Occipital lobe (tissue), 2 donors: Measurements from ENCODE around the gene GSG1L2. TPM values are rescaled to one million over a fixed set of nuclear protein-coding genes. Genes with fewer than 3 reads are reported as not detected.

Source experiments
- DNase-seq: peaks from one replicate; lab custom pipeline; 2025; lab: John Stamatoyannopoulos, UW
- total RNA-seq: library from RNA; depleted of rRNA; stranded (reverse); fragments of >200 nt; gene quantifications from one replicate; pipeline ENCODE4 v1.2.3, GENCODE V29; 2014

Gene GSG1L2
- total RNA-seq, 1 donor from 2014 or later, result not detected

DNA sequence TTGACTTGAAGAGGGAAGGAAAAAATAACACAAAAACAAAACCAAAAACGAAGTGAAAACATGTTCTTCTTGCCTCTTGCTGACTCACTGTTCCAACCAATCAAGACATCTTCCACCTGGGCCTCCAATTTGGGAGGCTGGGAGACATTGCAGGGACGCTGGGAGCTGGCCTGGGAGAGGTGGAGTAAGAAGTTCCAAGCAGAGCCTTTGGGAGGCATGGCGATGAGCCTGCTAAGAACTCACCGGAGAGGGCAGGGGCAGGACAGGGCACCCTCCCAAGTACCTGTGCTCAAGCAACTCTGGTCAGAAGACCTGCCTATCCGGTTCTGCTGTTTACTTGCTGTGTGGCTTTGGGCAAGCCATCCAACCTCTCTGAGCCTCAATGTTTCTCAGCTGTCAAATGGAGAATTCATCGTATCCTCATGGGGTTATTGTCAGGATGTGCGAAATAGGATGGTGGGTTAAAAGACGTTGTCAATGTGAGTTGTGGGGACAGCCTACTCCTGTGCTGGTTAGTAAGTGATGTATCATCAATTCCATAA lies 3.0 kb upstream of the GSG1L2 start:
- DNase-seq, result no peak

DNA sequence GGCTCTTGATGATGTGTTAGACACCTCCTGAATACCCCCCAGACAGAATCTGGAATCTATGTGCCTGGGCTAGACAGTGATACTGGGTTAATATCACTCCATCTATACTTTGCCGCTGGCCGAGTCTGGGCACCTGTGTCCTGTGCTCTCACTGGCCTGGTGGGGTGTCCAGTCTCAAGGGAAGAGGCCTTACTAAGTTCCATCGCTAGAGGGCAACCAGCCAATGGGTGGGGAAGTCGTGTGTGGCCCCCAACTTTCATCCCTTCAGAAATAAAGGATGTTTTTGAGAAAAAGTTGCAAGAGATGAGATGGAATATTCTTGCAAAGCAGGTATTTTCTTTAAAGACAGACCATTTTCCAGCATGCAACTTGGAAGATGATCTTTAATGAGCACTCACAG lies 2.2 kb upstream of the GSG1L2 start:
- DNase-seq, result no peak

DNA sequence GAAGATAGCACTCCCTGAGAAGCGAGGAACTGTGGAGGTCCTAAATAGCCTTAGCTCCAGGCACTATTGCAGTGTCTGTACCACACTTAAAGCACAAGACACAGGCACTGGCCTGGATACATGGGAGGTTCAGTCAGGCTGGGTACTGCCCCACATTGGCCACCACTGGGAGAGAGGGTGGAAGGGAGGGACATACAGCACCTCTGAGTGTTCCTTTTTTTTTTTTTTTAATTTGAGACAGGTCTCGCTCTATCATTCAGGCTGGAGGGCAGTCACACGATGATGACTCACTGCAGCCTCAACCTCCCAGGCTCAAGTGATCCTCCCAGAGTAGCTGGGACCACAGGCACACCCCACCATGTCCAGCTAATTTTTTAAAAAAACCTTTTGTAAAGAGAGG lies 1.4 kb downstream of the GSG1L2 start:
- no peak for DNase-seq

DNA sequence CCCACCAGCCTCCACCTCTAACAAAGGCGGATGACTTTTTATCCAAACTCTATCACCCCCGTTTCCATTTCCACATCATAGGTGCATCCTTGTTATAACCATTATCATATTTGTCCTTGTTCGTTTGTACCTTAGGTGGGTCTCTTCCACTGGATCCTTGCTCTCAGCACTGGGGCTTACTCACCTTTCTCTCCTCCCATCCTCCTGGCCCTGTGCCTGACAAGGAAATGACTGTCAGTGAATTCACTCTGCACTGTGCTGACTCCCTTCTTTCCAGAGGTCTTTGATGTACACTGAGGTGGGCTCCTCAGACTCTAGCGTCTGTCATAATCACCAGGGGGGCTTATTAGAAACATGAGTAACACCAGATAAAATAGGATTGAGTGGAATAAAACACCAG lies 3.1 kb downstream of the GSG1L2 start:
- DNase-seq, result no peak

DNA sequence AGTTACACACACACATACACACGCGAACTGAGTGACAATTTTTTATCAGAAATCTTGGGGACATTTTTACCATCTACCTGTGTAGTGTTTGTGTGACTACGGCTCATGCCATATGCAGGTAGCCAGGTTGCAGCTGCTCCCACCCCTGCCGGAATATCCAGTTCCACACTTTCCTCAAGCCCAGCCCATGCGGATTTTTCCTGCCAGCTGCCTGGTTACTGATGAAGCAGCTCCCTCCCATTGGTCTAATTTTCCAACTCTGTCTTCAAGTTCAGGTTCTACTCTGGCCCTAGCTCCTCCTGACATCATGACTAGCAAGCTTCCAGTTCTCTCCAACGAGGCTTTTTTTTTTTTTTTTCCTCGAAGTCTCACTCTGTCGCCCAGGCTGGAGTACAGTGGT lies 4.8 kb downstream of the GSG1L2 start:
- peak; percentile 32 for DNase-seq

DNA sequence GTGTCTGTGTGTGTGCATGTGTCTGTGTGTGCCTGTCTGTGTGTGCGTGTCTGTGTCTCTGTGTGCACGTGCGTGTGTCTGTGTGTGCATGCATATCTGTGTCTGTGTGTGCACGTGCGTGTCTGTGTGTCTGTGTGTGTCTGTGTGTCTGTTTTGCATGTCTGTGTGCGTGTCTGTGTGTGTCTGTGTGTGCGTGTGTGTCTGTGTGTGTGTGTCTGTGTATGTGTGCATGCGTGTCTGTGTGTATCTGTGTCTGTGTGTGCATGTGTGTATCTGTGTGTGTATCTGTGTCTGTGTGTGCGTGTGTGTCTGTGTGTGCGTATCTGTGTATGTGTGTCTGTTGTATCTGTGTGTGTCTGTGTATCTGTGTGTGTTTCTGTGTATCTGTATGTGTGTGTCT lies 5.4 kb downstream of the GSG1L2 start:
- no peak for DNase-seq

DNA sequence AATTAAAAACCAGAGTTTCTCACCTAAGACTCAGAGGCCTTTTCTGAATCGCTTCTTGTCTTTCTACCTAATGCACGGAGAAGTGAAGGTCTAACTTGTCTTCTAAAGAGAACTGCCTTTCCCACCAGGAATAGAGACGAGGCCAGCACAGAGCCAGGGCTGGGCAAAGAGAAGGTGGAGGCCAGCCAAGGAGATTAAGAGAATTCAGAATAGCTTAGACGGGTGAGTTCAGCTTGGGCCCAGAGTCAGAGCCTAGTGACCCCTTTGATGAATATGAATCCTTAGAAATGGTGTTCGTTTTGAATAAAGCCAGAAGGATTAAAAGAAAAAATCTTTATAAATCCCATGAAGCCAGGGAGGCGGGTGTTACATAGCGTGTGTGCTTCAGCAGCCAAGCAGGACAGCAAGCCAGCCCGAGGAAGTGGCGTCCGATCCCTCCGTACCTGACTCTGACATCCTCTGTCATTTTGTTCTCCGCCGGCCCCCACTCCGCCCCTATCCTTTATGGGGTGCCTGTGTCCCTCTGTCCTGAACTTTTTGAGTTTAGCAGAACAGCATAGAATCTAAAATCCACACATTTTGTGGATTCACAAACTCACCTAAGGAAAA lies 7.4 kb downstream of the GSG1L2 start:
- DNase-seq, result no peak

DNA sequence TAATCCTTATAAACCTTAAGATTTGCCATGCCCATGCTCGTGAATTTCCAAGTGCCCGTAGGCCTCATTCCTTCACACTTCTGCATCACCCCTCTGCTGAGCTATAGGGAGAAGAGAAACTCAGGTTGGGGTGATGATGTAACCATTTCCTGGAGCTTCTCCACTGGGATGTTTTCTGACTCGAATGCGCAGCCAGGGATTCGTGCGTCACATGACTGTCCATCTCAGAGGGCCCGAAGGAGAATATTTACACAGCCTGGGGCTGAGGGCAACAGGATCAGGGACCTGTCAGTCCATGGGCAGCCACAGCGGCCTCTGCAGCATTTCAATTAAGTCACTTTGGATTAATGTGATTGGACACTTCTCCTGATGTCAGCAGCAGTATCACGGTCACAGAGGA lies 8.7 kb downstream of the GSG1L2 start:
- DNase-seq, result no peak

DNA sequence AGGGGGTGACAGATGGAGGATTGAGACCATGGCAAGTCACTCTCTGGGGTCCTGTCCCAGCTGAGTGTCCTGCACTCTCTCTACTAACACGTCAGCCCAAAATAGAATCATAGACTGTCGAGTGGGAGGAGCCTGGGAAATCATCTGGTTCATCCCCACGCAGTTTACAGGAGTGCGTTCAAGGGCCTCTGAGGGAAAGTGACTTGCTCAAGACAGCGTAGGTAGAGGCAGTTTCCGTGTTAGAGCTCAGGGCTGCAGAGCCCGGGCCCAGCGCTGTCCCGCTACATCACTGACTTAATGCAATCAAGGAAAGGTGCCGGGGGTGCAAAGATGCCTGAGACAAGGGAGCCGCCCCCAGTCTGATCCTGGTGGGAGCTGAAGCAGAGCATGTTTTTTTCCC lies 10.3 kb downstream of the GSG1L2 start:
- no peak for DNase-seq

DNA sequence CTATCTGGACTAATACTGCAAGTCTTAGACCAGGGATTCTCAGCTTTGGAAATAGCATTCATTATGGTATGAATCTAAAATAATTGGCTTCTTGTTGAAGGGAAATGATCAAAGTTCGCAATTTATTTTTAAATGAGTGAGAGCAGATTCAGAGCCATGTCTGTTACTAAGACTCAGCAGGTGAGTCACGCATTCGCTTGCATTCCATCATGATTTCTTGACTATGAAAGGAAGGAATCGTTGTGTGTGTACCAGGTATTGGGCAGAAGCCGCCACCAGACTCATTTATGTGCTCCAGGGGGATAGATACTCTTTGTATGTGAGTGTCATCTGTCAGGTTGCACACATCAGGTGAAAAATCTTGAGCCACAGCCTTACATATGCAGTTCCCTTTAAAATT lies 10.8 kb downstream of the GSG1L2 start:
- no peak for DNase-seq

DNA sequence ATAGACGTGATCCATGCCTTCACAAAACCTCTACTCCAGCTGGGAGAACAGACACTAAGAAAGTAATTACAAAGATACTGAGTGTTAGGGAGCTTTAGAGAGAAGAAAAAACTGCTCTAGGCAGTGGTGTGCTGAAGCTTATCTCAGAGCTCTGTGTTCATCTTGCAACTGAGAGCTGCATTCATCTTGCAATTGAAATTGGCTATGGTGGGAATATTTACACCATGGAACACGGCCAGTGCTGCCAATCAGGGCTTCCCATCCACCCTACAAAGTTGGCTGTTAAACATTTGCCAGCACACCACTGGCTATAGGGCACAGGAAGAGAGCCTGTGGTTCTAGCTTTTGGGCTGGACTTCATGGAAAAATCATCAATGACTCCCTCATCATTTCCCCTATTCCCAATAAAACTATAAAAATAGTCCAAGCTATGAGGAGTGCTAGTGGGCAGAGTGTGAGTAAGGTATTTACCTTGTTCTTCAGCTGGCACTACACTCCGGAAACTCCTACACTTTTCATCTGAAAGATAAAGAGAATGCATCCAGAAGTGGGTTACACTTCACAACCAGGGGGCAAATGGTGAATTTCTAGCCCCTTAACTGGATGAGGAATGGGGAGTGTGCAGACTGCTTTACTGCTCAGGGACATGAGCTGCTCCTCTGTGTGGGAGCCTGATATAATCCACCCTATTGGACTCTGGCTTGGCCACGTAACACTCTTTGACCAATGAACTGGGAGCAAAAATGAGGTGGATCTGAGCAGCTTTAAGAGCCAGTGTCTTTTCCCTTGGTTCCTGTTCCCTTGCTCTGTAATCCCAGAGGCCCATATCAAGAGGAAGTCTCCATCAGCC lies 11.6 kb downstream of the GSG1L2 start:
- DNase-seq, result no peak

DNA sequence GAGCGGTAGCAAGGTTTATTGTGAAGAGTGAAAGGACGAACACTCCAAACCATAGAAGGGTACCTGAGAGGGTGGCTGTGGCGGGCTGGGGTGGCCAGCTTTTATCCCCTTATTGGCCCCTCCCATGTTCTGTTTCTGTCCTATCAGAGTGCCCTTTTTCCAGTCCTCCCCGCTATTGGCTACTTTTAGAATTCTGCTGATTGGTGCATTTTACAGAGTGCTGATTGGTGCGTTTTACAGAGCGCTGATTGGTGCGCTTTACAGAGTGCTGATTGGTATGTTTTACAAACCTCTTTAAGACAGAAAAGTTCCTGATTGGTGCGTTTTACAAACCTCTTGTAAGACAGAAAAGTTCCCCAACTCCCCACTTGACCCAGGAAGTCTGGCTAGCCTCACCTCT lies 12.5 kb downstream of the GSG1L2 start:
- DNase-seq, result no peak

DNA sequence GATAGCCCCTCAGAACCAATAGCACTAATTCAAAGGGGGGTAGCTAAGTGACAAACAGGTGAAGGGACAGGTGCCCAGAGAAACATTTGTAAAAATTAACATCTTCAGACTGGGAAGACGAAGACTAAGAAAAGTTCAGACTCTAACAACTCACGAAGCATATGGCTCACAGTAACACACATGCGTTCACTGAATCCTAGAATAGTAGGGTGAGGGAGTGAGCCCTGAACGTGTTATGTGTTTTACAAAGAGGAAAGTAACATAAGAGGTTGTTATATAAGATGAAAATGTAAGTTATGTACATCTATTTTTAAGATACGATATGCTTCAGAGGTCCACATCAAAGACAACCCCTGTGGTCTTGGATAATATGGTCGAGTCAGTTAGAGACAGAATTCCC lies 15.2 kb downstream of the GSG1L2 start:
- no peak for DNase-seq

DNA sequence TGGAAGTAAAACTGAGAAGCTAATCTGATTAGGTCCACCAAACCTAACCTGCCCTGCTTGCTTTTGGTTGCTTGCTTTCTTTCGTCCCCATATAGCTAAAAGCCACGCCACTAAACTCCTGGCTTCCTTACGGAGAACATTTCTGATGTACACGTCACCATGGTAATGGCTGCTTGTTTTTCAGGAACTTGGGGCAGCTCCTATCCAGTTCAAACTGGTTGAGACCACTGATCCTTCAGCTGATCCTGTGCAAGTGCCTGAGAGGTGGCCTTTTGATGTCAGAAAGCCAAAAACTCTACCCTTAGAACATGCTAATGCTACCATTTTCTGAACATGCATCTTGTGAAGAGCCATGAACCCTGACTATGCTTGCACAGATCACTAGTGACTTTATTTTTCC lies 16.1 kb downstream of the GSG1L2 start:
- DNase-seq, result no peak

DNA sequence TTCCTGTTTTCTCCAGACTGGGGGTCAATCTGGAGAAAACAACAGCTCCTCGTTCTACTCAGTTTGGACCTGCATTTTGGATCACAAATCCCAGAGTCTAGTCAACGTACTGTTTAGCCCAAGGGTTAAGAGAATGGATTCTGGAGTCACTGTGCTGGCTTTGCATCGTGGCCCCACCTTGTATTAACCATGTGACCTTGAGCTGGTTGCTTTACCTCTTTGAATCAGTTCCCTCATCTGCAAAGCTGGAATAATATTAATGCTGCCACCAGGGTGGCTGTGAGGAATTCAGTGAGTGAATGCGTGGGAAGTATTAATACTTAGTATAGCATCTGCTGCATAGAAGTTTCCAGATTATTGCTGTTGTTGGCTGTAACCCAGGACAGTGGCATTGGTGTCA lies 19.2 kb downstream of the GSG1L2 start:
- DNase-seq, result no peak

DNA sequence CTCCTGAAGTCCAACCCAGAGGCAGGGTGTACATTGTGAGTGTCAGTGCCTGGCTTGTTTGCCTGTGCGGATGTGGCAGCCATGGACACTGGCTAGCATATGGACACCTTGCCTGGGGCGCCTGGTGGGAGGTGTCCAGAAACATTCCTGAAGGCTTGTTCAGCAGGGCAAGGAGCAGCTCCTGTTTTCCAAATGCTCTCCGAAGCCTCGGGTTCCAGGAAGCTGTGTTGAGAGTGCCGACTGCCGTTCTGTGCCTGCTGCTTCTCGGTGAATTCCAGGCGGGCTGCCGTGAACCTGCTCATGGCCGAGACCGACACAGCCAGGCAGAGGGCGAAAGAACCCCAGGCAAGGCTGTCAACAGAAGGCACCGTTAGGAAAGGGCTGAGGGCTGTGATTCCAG lies 19.6 kb downstream of the GSG1L2 start:
- DNase-seq, result no peak

DNA sequence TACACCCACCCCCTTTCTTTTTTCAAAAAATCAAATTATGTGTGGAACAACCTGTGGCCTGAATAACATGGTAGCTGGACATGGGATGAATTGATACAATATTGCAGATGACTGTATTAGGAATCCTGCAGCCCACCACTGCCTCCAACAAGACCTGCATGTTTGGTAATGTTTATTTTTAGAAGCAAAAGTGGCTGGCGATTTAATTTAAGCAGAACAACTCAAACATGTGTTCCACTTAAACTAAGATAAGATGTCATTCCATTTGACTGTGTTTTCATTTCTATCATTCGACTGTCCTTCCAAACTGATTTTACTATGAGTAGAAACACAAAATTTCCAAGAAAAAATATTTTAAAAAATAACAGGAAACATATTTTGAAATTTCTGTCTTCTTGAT lies 20.4 kb downstream of the GSG1L2 start:
- no peak for DNase-seq

DNA sequence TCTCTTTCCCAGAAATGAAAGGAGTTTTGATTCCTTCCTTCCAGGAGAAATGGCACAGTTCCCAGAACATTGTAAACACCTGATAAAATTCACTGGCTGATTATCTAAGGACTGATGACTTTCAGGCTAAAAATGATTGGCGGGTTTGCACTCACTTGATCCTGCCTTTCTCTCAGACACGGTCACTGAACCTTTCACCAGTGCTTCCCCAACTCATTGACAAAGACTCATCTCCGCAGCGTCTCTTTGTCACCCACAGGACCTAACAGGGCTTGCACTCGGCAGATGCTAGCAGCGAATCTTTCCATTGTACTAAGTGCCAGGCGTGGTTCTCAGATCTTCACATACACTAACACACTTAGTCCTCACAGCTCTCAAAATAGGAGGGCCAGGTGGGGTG lies 23.2 kb downstream of the GSG1L2 start:
- DNase-seq, result no peak

DNA sequence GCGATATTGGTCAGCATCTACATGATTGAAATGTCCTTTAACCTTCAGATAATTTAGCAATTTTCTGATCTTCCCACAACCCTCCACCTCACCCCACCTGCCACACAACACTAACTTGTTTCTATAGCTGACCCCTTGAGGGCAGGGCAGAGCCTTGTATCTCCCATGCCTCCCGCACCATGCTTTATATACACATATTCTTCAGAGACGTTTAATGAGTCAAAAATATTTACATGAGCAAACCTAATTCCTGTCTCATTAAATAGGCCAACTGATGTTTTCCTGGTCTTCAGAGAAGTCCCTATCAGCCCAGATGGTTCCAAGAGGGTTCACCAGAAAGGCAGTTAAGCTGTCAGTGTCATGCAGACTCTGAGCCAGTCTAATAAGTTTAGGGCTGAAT lies 23.9 kb downstream of the GSG1L2 start:
- no peak for DNase-seq

DNA sequence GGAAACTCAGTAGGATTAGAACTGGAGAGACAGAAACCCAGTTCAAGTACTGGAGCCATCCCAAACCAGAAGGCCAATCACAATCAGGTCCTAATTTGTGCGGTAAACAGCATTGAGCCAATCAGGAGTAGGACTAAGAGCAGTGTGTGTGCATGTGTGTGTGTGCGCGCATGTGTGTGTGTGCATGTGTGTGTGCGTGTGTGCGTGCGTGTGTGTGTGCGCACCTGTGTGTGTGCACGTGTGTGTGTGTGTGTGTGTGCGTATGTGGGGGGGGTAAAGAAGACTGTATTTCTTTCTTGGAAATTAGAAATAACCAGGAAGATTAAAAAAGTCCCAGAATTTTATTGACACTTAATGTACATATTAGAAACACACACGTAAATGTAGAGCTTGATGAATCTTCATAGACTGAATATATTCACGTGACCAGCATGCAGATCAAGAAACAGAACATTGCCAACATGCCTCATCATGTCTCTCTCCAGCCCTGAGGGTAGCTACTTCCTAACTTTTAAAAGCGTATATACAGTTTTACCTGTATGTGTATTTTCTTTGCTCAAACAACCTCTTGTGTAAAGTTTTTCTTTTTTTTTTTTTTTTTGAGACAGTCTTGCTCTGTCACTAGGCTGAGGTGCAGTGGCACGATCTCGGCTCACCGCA lies 29.6 kb downstream of the GSG1L2 start:
- no peak for DNase-seq

DNA sequence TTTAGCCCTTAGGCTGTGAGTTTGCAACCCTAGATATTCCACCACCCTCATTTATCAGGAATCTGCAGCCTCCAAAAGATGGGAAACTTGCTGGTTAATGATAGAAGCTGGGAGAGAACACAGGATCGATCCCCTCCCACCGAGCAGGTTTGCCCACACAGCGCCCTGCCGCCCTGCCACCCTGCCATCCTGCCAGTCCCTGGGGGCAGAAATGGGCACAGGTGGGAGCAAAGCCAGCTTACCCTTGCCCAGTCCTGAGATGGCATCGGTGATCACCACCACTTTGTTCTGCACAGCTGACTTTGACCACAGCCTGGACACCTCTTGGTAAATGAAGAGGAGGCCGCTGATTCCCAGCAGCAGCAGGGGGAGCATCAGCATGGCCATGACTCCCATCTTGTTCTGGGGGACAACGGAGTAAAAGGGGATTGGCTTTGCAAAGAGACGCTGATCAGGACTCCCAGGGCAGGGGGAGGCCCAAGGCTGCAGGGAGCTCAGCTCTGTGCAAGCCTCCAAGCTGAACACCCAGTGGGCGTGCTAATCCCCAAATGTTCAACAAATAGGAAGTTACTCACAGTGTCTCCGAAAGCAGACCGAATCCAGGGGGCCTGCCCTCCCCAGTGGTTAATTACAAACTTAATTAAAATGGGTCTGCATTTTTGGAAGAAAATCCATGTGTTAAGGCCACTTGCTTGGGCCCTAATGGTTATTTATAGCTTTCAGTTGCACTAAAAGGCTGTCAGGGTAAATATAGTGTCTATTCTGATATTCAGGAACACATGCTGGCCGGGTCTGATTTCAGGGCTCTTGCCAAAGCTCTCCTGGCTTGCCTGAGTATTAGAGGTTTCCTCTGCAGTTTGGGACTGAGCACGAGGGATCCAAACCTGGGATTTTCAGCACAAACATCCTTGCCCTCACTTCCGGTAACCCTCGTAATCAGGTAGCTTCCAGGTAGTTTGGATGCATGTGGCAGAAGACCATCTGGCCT lies 30.7 kb downstream of the GSG1L2 start, which contains the start of gene DHRS7C:
DHRS7C (minus strand) TSS at position 704 of the 988 bp plus-strand sequence; CDS start at position 396, 308 bp downstream.
- no peak for DNase-seq
